GM19023 (cell line): ENCODE measurements around the gene DRAP1.

Source experiments
- ATAC-seq: cut with Tn5 transposase; IDR thresholded peaks from one replicate; pipeline ENCODE4 v1.9.1; 2021; ENCODE audit warnings: mild to moderate bottlenecking, moderate library complexity; ENCODE audit not compliant: unreplicated experiment

DRAP1 gene

GRCh38 chr11:65919141-65919572 lies at the start of gene DRAP1:
TSS of gene DRAP1 (plus strand) at chr11:65919426. CDS start at chr11:65919502, 76 bp downstream.
- ATAC-seq, result peak; percentile 89

- no peak for ATAC-seq
Observed at GRCh38 chr11:65869643-65870306, 49.5 kb upstream of the DRAP1 start.

GRCh38 chr11:65870307-65870658 lies 48.9 kb upstream of the DRAP1 start:
- ATAC-seq, result no peak

GRCh38 chr11:65870706-65871681 lies 48.2 kb upstream of the DRAP1 start:
- ATAC-seq, result no peak

GRCh38 chr11:65871811-65872548 lies 47.2 kb upstream of the DRAP1 start:
- no peak for ATAC-seq

GRCh38 chr11:65872586-65873317 lies 46.5 kb upstream of the DRAP1 start, which contains the start of gene EFEMP2:
TSS of gene EFEMP2 (minus strand) at chr11:65872800. CDS start at chr11:65872354, 446 bp downstream.
- no peak for ATAC-seq

GRCh38 chr11:65873318-65874156 lies 45.7 kb upstream of the DRAP1 start:
- peak; percentile 81 for ATAC-seq

GRCh38 chr11:65879617-65880016 lies 39.6 kb upstream of the DRAP1 start, which contains the start of gene CTSW:
TSS of gene CTSW (plus strand) at chr11:65879837. CDS start at chr11:65879855, 18 bp downstream.
- no peak for ATAC-seq

GRCh38 chr11:65880027-65880426 lies 39.2 kb upstream of the DRAP1 start:
- no peak for ATAC-seq

- no peak for ATAC-seq
Observed at GRCh38 chr11:65880844-65881421, 38.3 kb upstream of the DRAP1 start.

GRCh38 chr11:65882120-65883057 lies 36.8 kb upstream of the DRAP1 start:
- ATAC-seq, result no peak

GRCh38 chr11:65883058-65883761 lies 36.0 kb upstream of the DRAP1 start:
- no peak for ATAC-seq

- no peak for ATAC-seq
Observed at GRCh38 chr11:65883786-65884715, 35.2 kb upstream of the DRAP1 start.

GRCh38 chr11:65884716-65885092 lies 34.5 kb upstream of the DRAP1 start:
- ATAC-seq, result no peak

GRCh38 chr11:65885231-65885630 lies 34.0 kb upstream of the DRAP1 start:
- no peak for ATAC-seq

- ATAC-seq, result no peak
Observed at GRCh38 chr11:65885808-65886536, 33.3 kb upstream of the DRAP1 start.
